DND-41 (cell line): ENCODE results near the gene NLGN1.
"Not testable (repeated sequence)": the region's sequence is repeated elsewhere in the genome, so short reads cannot be mapped to it uniquely, and the experiment has no call there.

Experiments
- ATAC-seq: fragments of 200-7000 bp; cut with Tn5 transposase; 3 replicates; pipeline ENCODE4 v1.9.1; 2021; ENCODE audit warnings: low read depth; ENCODE audit not compliant: insufficient read depth
- DNase-seq: peaks from one replicate; pipeline ENCODE4 v3.0.0-alpha.2; 2020
- H2AFZ ChIP-seq: 2 replicates; pipeline ENCODE4 v1.6.0; 2012; ENCODE audit warnings: low read depth, low read length
- H3K27ac ChIP-seq: 2 replicates; pipeline ENCODE4 v1.5.1; 2012; ENCODE audit warnings: low read length, inconsistent platforms
- H3K27me3 ChIP-seq: fragments of 200-600 bp; sonication (generic); 2 replicates; pipeline ENCODE4 v1.6.0; 2012; ENCODE audit warnings: low read length, mild to moderate bottlenecking, inconsistent platforms; ENCODE audit not compliant: insufficient read depth, poor library complexity
- H3K36me3 ChIP-seq: 2 replicates; pipeline ENCODE4 v1.5.1; 2012; ENCODE audit warnings: low read length, inconsistent platforms; ENCODE audit not compliant: insufficient read depth
- H3K4me1 ChIP-seq: 2 replicates; pipeline ENCODE4 v1.5.1; 2012; ENCODE audit warnings: mild to moderate bottlenecking, low read length; ENCODE audit not compliant: insufficient read depth
- H3K4me2 ChIP-seq: 2 replicates; pipeline ENCODE4 v1.6.0; 2012; ENCODE audit warnings: mild to moderate bottlenecking, moderate library complexity, low read length, inconsistent platforms; ENCODE audit not compliant: insufficient read depth
- H3K4me3 ChIP-seq, 2 experiments: fragments of 200-600 bp in 1 of 2; shearing (Covaris generic) in 1 of 2; 2 replicates each; pipeline ENCODE4 v1.5.1; 2012 to 2016; ENCODE audit warnings: inconsistent platforms in 2 of 2, low read length in 2 of 2, mild to moderate bottlenecking in 2 of 2, low read depth in 1 of 2, moderate library complexity in 1 of 2
- H3K79me2 ChIP-seq: 2 replicates; pipeline ENCODE4 v1.6.0; 2012; ENCODE audit warnings: low read length, inconsistent platforms; ENCODE audit not compliant: insufficient read depth
- H3K9ac ChIP-seq: 2 replicates; pipeline ENCODE4 v1.6.0; 2012; ENCODE audit warnings: low read depth, mild to moderate bottlenecking, inconsistent platforms, low read length, moderate library complexity
- H3K9me3 ChIP-seq: 2 replicates; pipeline ENCODE4 v1.5.1; 2012; ENCODE audit warnings: low read length, moderate library complexity, mild to moderate bottlenecking, inconsistent platforms; ENCODE audit not compliant: insufficient read depth, severe bottlenecking
- H4K20me1 ChIP-seq: 2 replicates; pipeline ENCODE4 v1.6.0; 2012; ENCODE audit warnings: low read length; ENCODE audit not compliant: insufficient read depth
- EZH2 ChIP-seq: IDR thresholded peaks from 3 replicates; pipeline ENCODE4 v1.6.1; 2012; ENCODE audit warnings: borderline replicate concordance, low read depth, mild to moderate bottlenecking, moderate library complexity, low read length, inconsistent platforms; ENCODE audit not compliant: severe bottlenecking
- TF ChIP-seq, protein P1 (sequence below): IDR thresholded peaks from 2 replicates; pipeline ENCODE4 v1.5.1; 2012; ENCODE audit warnings: borderline replicate concordance, low read length, moderate library complexity, mild to moderate bottlenecking; ENCODE audit not compliant: poor library complexity, severe bottlenecking; ENCODE audit errors: extremely low read depth

Gene NLGN1

DNA sequence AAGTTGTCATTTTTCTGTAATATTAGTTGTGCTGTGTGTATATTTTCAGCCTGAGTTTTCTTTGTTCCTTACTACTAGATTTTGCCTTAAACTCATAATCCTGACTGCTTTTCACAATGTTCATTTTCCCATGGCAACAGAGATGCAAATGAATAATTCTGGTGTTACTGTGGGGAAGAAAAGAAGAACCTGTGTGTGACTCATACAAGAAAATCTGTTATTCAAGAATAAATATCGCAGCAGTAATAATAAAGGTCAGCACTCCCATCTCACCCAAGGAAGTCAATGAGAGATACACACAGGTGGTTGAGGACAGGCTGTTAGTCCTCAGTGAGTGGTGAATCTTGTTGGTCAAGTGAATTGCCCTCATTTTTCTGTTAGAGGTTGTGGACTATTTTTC, 805.0 kb downstream of the NLGN1 start:
- Histone ChIP-seq H3K27ac (no peak overlapping the region), H2AFZ (no peak overlapping the region), H3K4me1 (no peaks in the 10 kb centered on the region), H3K9ac (no peak overlapping the region), H3K9me3 (no peaks in the 10 kb centered on the region), H3K79me2 (no peaks in the 10 kb centered on the region), H3K4me2 (no peak overlapping the region), H4K20me1 (no peaks in the 10 kb centered on the region), H3K27me3 (no peaks in the 10 kb centered on the region), H3K36me3 (no peaks in the 10 kb centered on the region), H3K4me3 (no peak overlapping the region)
- TF ChIP-seq, protein P1, sequence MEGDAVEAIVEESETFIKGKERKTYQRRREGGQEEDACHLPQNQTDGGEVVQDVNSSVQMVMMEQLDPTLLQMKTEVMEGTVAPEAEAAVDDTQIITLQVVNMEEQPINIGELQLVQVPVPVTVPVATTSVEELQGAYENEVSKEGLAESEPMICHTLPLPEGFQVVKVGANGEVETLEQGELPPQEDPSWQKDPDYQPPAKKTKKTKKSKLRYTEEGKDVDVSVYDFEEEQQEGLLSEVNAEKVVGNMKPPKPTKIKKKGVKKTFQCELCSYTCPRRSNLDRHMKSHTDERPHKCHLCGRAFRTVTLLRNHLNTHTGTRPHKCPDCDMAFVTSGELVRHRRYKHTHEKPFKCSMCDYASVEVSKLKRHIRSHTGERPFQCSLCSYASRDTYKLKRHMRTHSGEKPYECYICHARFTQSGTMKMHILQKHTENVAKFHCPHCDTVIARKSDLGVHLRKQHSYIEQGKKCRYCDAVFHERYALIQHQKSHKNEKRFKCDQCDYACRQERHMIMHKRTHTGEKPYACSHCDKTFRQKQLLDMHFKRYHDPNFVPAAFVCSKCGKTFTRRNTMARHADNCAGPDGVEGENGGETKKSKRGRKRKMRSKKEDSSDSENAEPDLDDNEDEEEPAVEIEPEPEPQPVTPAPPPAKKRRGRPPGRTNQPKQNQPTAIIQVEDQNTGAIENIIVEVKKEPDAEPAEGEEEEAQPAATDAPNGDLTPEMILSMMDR, result no peak
- no peak for TF ChIP-seq EZH2
- DNase-seq, result no peak
- ATAC-seq, result no peak

DNA sequence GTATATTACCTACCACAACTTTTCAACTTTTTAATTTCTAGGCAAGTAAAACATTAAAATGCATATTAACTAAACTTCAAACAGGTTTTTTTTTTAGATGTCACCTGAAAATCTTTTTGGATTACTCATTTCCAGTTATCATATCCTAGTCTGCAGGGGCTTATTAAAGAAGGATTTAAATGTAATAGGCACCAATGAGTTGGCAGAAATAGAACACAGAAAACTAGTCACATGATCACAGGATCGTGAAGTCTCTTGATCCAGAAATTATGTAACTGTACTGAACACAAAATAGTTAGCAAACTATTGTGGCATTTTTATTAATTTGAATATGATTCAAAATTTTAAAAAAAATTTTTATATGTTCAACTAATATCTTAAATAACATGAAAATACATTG, 807.2 kb downstream of the NLGN1 start:
- no peak overlapping the region for H3K4me3 ChIP-seq
- H3K4me2 ChIP-seq, result no peak overlapping the region
- H3K27me3 ChIP-seq, result no peaks in the 10 kb centered on the region
- TF ChIP-seq EZH2, result no peak
- TF ChIP-seq, protein P1, result no peak
- no peaks in the 10 kb centered on the region for H4K20me1 ChIP-seq
- no peaks in the 10 kb centered on the region for H3K9me3 ChIP-seq
- H2AFZ ChIP-seq, result no peak overlapping the region
- no peaks in the 10 kb centered on the region for H3K36me3 ChIP-seq
- DNase-seq (no peak), ATAC-seq (no peak)
- H3K27ac ChIP-seq, result no peak overlapping the region
- H3K79me2 ChIP-seq, result no peaks in the 10 kb centered on the region
- no peak overlapping the region for H3K9ac ChIP-seq
- no peaks in the 10 kb centered on the region for H3K4me1 ChIP-seq

- Histone ChIP-seq H3K4me1 (no peaks in the 10 kb centered on the region), H3K9ac (no peak overlapping the region), H3K9me3 (no peaks in the 10 kb centered on the region), H2AFZ (no peak overlapping the region), H3K27me3 (no peaks in the 10 kb centered on the region), H3K4me3 (no peak overlapping the region), H3K36me3 (no peaks in the 10 kb centered on the region), H3K79me2 (no peaks in the 10 kb centered on the region), H3K4me2 (no peak overlapping the region), H3K27ac (no peak overlapping the region), H4K20me1 (no peaks in the 10 kb centered on the region)
- DNase-seq, result no peak
- TF ChIP-seq, protein P1, result no peak
- TF ChIP-seq EZH2, result no peak
- no peak for ATAC-seq
Measured at GRCh38 chr3:174206607-174207192, 809.2 kb downstream of the NLGN1 start.

GRCh38 chr3:174208161-174208560, 810.6 kb downstream of the NLGN1 start:
- Histone ChIP-seq H3K9ac (no peak overlapping the region), H3K4me3 (no peak overlapping the region), H3K79me2 (no peaks in the 10 kb centered on the region), H4K20me1 (no peaks in the 10 kb centered on the region), H3K9me3 (no peaks in the 10 kb centered on the region), H3K4me1 (no peaks in the 10 kb centered on the region), H3K36me3 (no peaks in the 10 kb centered on the region), H3K27ac (no peak overlapping the region), H3K27me3 (no peaks in the 10 kb centered on the region), H2AFZ (no peak overlapping the region), H3K4me2 (no peak overlapping the region)
- ATAC-seq (no peak), DNase-seq (no peak)
- TF ChIP-seq EZH2, result no peak
- TF ChIP-seq, protein P1, result no peak

GRCh38 chr3:174211896-174212295, 814.4 kb downstream of the NLGN1 start:
- H3K9me3 ChIP-seq, ATAC-seq, H3K9ac ChIP-seq, H3K4me2 ChIP-seq, H3K27me3 ChIP-seq, H3K36me3 ChIP-seq, H3K4me3 ChIP-seq, H3K4me1 ChIP-seq, H3K79me2 ChIP-seq, DNase-seq, H4K20me1 ChIP-seq, H2AFZ ChIP-seq, H3K27ac ChIP-seq: not testable (repeated sequence)
